HG03175 (cell line): ENCODE data around the gene ENO3.

ENCODE experiments used
- ATAC-seq: cut with Tn5 transposase; IDR thresholded peaks from one replicate; pipeline ENCODE4 v1.9.1; 2021; ENCODE audit warnings: mild to moderate bottlenecking, moderate library complexity; ENCODE audit not compliant: unreplicated experiment

The ENO3 gene

DNA sequence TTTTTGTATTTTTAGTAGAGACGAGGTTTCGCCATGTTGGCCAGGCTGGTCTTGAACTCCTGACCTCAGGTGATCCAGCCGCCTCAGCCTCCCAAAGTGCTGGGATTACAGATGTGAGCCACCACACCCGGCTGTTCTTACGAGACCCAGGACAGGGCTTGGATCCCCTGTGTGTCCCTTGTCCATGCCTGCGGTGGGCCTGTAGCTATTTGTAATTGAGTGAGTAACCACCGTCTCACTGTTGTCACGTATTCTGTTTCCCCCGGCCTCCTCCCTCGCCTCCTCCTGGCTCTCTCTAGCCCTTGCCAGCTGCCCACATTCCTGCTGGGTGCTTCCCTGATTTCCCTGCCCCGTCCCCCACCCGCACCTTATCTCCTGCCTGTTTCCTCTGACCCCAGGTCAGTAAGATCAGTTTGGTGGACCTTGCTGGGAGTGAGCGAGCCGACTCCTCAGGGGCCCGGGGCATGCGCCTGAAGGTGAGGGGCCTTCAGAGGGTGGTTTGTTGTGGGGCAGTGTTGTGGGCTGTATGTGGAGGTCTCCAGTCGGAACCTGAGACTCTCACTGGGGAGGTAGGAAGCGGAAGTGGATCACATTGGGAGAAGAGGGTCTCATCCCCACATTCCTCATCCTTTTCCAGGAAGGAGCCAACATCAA is 52.4 kb downstream of the ENO3 start:
- no peak for ATAC-seq
